Neutrophil (primary cell): ENCODE data around the gene AZU1.
"Not testable (repeated sequence)": the region's sequence is repeated elsewhere in the genome, so short reads cannot be mapped to it uniquely, and the experiment has no call there.

Experiments used
- H3K27ac ChIP-seq: fragments of 200-600 bp; sonication (generic); 2 replicates; pipeline ENCODE4 v1.5.1; 2016; ENCODE audit warnings: mild to moderate bottlenecking, moderate library complexity
- H3K27me3 ChIP-seq: fragments of 200-600 bp; sonication (generic); 2 replicates; pipeline ENCODE4 v1.6.0; 2016; ENCODE audit warnings: mild to moderate bottlenecking
- H3K36me3 ChIP-seq: fragments of 200-600 bp; sonication (generic); 2 replicates; pipeline ENCODE4 v1.5.1; 2017
- H3K4me1 ChIP-seq, 2 experiments: fragments of 200-600 bp in 1 of 2; sonication (generic) in 1 of 2; 1 replicate in 1 of 2; 2 replicates in 1 of 2; pipeline versions ENCODE4 v1.5.1 to v1.6.1; 2013 to 2016; ENCODE audit warnings: low read depth in 1 of 2, low read length in 1 of 2, mild to moderate bottlenecking in 1 of 2, moderate library complexity in 1 of 2; ENCODE audit not compliant: control insufficient read depth in 1 of 2, insufficient read depth in 1 of 2
- H3K4me3 ChIP-seq, 2 experiments: fragments of 200-600 bp in 1 of 2; sonication (generic) in 1 of 2; 1 replicate in 1 of 2; 2 replicates in 1 of 2; pipeline ENCODE4 v1.5.1; 2013 to 2016; ENCODE audit warnings: low read depth in 1 of 2, low read length in 1 of 2, mild to moderate bottlenecking in 1 of 2, moderate library complexity in 1 of 2
- H3K9me3 ChIP-seq: fragments of 200-600 bp; sonication (generic); 2 replicates; pipeline ENCODE4 v1.5.1; 2016
- CTCF ChIP-seq: fragments of 200-600 bp; sonication (generic); IDR thresholded peaks from 2 replicates; pipeline ENCODE4 v1.5.1; 2016; ENCODE audit warnings: antibody characterized with exemption

AZU1 gene

GRCh38 chr19:840519-841206 lies 13.0 kb downstream of the AZU1 start, which contains the start of gene PRTN3:
PRTN3 (plus strand) TSS chr19:840999; CDS start chr19:841009, 10 bp downstream.
- Histone ChIP-seq H3K27ac (no peak within 1 kb of the TSS), H3K4me3 (peak within 1 kb of the TSS in 1 of 2 experiments; percentile 24), H3K27me3 (peaks cover 50% of the 10 kb centered on the region), H3K4me1 (peaks cover 53 to 56% of the 10 kb centered on the region in 2 experiments), H3K9me3 (no peaks in the 10 kb centered on the region), H3K36me3 (no peaks in the 10 kb centered on the region)
- TF ChIP-seq CTCF, result no peak

- Histone ChIP-seq H3K27me3 (peaks cover 58% of the 10 kb centered on the region), H3K4me1 (peaks cover 52 to 61% of the 10 kb centered on the region in 2 experiments)
- not testable (repeated sequence) for H3K4me3 ChIP-seq, H3K36me3 ChIP-seq, H3K9me3 ChIP-seq, H3K27ac ChIP-seq
Observed at GRCh38 chr19:842802-843179, 15.2 kb downstream of the AZU1 start.

- Histone ChIP-seq H3K9me3 (no peaks in the 10 kb centered on the region), H3K4me3 (peak overlapping the region; percentile 54 to 66), H3K36me3 (no peaks in the 10 kb centered on the region), H3K4me1 (peaks cover 57 to 66% of the 10 kb centered on the region in 2 experiments), H3K27me3 (peaks cover 64% of the 10 kb centered on the region), H3K27ac (no peak overlapping the region)
- no peak for TF ChIP-seq CTCF
Observed at GRCh38 chr19:843180-843835, 15.7 kb downstream of the AZU1 start.

GRCh38 chr19:843836-844545 lies 16.4 kb downstream of the AZU1 start:
- H3K36me3 ChIP-seq, result no peaks in the 10 kb centered on the region
- peaks cover 70% of the 10 kb centered on the region for H3K27me3 ChIP-seq
- peak overlapping the region; percentile 54 to 66 for H3K4me3 ChIP-seq
- no peaks in the 10 kb centered on the region for H3K9me3 ChIP-seq
- TF ChIP-seq CTCF, result no peak
- peaks cover 55 to 68% of the 10 kb centered on the region in 2 experiments for H3K4me1 ChIP-seq
- no peak overlapping the region for H3K27ac ChIP-seq

- Histone ChIP-seq H3K36me3 (no peaks in the 10 kb centered on the region), H3K4me1 (peaks cover 51 to 63% of the 10 kb centered on the region in 2 experiments), H3K27ac (no peak overlapping the region), H3K4me3 (no peak overlapping the region), H3K27me3 (peaks cover 74% of the 10 kb centered on the region), H3K9me3 (no peaks in the 10 kb centered on the region)
- no peak for TF ChIP-seq CTCF
Observed at GRCh38 chr19:844546-844971, 16.9 kb downstream of the AZU1 start.
